NCI-H2196 (cell line): ENCODE measurements around the gene FSHR.

Source experiments
- DNase-seq: peaks from one replicate; lab custom pipeline; 2025; ENCODE audit not compliant: unreplicated experiment; lab: John Stamatoyannopoulos, UW

The FSHR gene

DNA sequence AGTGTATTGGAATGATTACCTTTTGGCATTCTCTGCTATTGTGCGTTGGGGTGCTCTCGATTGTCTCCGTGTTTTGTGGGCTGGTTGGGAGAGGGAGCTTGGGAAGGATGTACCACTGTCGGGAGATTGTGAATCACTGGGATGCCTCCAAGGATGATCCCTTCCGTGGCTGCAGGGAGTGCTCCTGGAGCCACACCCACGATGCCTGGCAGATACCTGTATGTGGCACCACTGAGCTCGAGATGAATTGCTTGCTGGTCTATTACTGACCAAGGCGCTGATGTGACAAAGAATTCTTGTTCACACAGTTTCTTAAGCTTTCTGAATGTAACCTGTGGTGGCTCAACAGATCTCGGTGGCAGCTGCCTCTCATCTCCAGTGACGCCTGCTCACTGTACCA, 239.1 kb downstream of the FSHR start:
- DNase-seq = no peak

DNA sequence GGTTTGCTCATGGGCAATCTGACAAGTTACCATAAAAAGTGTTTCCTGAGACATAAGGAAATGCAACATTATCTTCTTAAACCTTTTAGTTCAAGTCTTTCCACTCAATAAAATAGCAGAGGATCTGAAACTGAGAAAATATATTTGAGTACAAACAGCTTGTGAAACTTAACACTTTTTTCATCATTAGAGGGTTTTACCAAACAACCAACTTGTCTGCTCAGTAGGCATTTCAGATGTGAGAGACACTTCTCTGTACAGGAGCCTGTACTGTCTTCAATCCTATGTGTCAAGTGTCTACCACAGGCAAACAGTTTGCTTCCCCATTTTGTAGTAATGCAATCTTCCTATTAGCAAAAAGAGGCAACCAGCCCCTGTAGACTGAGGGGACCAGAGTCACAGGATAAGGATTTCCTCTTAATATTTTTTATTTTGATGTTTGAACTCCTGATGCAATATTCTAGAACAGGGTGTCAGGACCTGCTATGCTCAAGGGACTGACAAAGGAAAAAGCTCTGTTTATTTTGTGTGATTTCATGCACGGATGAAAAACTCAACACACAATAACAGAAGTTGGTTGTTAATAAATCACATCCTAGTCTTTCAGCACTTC, 239.7 kb downstream of the FSHR start:
- DNase-seq = no peak
